Right atrium auricular region (tissue), 2 donors: ENCODE data around the gene SLC28A3. TPM values are rescaled to one million over a fixed set of nuclear protein-coding genes. Genes with fewer than 3 reads are reported as not detected.

Experiments
- DNase-seq: peaks from one replicate; pipeline ENCODE4 v3.0.0-alpha.2; 2019; ENCODE audit warnings: low spot score
- H3K27ac ChIP-seq, 2 donors: fragments of 200-600 bp; sonication (generic); 1 replicate in 1 of 2; 2 replicates in 1 of 2; pipeline ENCODE4 v1.5.1; 2016 to 2019
- H3K27me3 ChIP-seq, 2 donors: fragments of 200-600 bp; sonication (generic); one replicate each; pipeline versions ENCODE4 v1.5.1 to v1.6.0; 2017 to 2019
- H3K36me3 ChIP-seq: fragments of 200-600 bp; sonication (generic); one replicate; pipeline ENCODE4 v1.5.1; 2016
- H3K4me1 ChIP-seq, 2 donors: fragments of 200-600 bp; sonication (generic); one replicate each; pipeline versions ENCODE4 v1.5.1 to v1.6.0; 2017 to 2019
- H3K4me3 ChIP-seq, 2 donors: fragments of 200-600 bp; sonication (generic); 1 replicate in 1 of 2; 2 replicates in 1 of 2; pipeline ENCODE4 v1.5.1; 2017 to 2019; ENCODE audit warnings: mild to moderate bottlenecking in 1 of 2, moderate library complexity in 1 of 2
- H3K9me3 ChIP-seq, 2 donors: fragments of 200-600 bp; sonication (generic); one replicate each; pipeline ENCODE4 v1.5.1; 2019
- total RNA-seq, 2 donors: library from RNA; depleted of rRNA; stranded (reverse); fragments of >200 nt; gene quantifications; one replicate each; pipeline ENCODE4 v1.1.0, GENCODE V29; 2016
- TF ChIP-seq, protein P1 (sequence below), 2 donors: fragments of 200-600 bp; sonication (generic); IDR thresholded peaks; one replicate each; pipeline ENCODE4 v1.5.1; 2019; ENCODE audit warnings: antibody characterized with exemption in 2 of 2

SLC28A3 gene
- total RNA-seq, 2 donors from 2014 or later, result 0.33 to 4.4 TPM

- H3K36me3 ChIP-seq, result no peaks in the 10 kb centered on the region
- no peaks in the 10 kb centered on the region for H3K4me1 ChIP-seq
These were observed 36.4 kb downstream of the SLC28A3 start for GRCh38 chr9:84304166-84304565.

DNA sequence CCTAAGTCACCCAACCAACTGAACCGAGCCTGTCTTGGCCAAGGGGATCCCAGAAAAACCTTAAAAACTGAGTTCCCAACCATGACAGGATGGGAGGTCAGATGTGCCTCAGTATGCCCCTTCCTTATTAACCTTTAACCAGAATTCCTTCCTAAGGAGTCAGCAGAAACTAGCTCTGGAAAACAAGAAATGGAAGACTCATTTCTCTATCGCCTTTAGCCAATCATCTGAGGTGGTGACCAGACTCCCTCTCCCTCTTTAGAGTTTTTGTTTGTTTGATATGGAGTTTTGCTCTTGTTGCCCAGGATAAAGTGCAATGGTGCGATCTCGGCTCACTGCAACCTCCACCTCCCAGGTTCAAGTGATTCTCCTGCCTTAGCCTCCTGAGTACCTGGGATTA, 37.5 kb downstream of the SLC28A3 start:
- Histone ChIP-seq H3K36me3 (no peaks in the 10 kb centered on the region), H3K9me3 (no peaks in the 10 kb centered on the region), H3K27ac (no peak overlapping the region), H3K27me3 (no peaks in the 10 kb centered on the region), H3K4me1 (no peaks in the 10 kb centered on the region), H3K4me3 (no peak overlapping the region)
- no peak for DNase-seq
- TF ChIP-seq, protein P1, sequence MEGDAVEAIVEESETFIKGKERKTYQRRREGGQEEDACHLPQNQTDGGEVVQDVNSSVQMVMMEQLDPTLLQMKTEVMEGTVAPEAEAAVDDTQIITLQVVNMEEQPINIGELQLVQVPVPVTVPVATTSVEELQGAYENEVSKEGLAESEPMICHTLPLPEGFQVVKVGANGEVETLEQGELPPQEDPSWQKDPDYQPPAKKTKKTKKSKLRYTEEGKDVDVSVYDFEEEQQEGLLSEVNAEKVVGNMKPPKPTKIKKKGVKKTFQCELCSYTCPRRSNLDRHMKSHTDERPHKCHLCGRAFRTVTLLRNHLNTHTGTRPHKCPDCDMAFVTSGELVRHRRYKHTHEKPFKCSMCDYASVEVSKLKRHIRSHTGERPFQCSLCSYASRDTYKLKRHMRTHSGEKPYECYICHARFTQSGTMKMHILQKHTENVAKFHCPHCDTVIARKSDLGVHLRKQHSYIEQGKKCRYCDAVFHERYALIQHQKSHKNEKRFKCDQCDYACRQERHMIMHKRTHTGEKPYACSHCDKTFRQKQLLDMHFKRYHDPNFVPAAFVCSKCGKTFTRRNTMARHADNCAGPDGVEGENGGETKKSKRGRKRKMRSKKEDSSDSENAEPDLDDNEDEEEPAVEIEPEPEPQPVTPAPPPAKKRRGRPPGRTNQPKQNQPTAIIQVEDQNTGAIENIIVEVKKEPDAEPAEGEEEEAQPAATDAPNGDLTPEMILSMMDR (IDR thresholded peaks at IDR 0.05), result no peak

More at GRCh38 chr9:84304166-84304565, 36.4 kb downstream of the SLC28A3 start:
- H3K27ac ChIP-seq, result no peak overlapping the region
- no peak for DNase-seq
- no peak overlapping the region for H3K4me3 ChIP-seq
- H3K9me3 ChIP-seq, result no peaks in the 10 kb centered on the region
- H3K27me3 ChIP-seq, result no peaks in the 10 kb centered on the region
- TF ChIP-seq, protein P1 (IDR thresholded peaks at IDR 0.05), result no peak

DNA sequence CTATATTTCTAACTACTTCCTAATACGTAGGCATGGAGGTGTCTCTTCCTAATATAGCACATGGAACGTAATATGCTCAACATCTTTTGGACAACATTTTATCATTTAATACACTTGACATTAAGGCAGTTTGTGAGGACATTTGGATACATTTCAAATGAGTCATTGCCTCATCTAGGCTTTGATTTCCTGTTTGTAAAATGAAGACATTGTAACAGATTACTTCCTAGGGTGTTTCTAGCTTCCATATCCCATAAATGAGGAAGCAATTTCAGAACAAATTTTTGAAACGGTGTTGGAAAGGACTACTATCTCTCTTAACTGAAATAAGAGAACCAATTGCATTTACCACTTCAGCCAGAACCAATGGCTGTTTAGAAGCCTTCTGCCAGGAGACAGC, 38.7 kb downstream of the SLC28A3 start:
- Histone ChIP-seq H3K9me3 (no peaks in the 10 kb centered on the region), H3K4me3 (no peak overlapping the region), H3K4me1 (no peaks in the 10 kb centered on the region), H3K27me3 (no peaks in the 10 kb centered on the region), H3K27ac (no peak overlapping the region), H3K36me3 (no peaks in the 10 kb centered on the region)
- DNase-seq, result no peak
- TF ChIP-seq, protein P1 (IDR thresholded peaks at IDR 0.05), result no peak

DNA sequence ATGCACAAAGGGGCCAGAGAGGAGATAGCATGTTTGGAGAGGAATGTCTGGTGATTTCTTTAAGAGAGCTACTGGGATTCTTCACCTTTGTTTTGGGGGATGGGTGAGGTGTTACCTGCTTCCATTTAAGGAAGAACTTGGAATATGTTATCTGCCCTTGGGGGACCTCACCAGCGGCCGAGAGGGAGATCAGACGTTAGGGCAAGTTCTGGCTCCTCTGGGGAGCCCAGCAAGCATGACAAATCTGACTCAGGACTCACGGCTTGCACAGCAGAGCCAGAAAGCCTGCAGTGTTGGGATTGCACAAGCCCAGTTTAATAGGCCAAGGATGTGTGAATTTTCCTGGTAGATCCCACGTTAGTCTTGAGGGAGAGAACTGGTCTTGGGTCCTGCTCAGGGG, 40.3 kb downstream of the SLC28A3 start:
- H3K4me1 ChIP-seq, result no peaks in the 10 kb centered on the region
- H3K27me3 ChIP-seq, result no peaks in the 10 kb centered on the region
- no peak for DNase-seq
- TF ChIP-seq, protein P1 (IDR thresholded peaks at IDR 0.05), result no peak
- H3K4me3 ChIP-seq, result no peak overlapping the region
- no peak overlapping the region for H3K27ac ChIP-seq
- H3K9me3 ChIP-seq, result no peaks in the 10 kb centered on the region
- no peaks in the 10 kb centered on the region for H3K36me3 ChIP-seq

GRCh38 chr9:84297162-84297821, 43.3 kb downstream of the SLC28A3 start:
- Histone ChIP-seq H3K36me3 (no peaks in the 10 kb centered on the region), H3K4me1 (no peaks in the 10 kb centered on the region), H3K27me3 (no peaks in the 10 kb centered on the region), H3K4me3 (no peak overlapping the region), H3K9me3 (no peaks in the 10 kb centered on the region), H3K27ac (no peak overlapping the region)
- no peak for DNase-seq
- TF ChIP-seq, protein P1 (IDR thresholded peaks at IDR 0.05), result no peak
